Sigmoid colon (tissue), 4 donors: ENCODE results near the gene PRRT1.

Source experiments
- CTCF ChIP-seq, 4 experiments: fragments of 450-650 bp in 3 of 4; fragments of 200-600 bp in 1 of 4; IDR thresholded peaks; one replicate each; pipeline ENCODE4 v1.5.1; 2016 to 2019; ENCODE audit warnings: antibody characterized with exemption in 4 of 4, mild to moderate bottlenecking in 3 of 4, moderate library complexity in 2 of 4
- POLR2AphosphoS5 ChIP-seq, 4 donors: sonication (generic); formaldehyde crosslinking; IDR thresholded peaks; one replicate each; pipeline ENCODE4 v1.6.1; 2017; ENCODE audit warnings: antibody characterized with exemption in 4 of 4

GRCh38 chr6:32189069-32189741 lies 37.5 kb upstream of the PRRT1 start:
- no peak for TF ChIP-seq CTCF (IDR thresholded peaks at IDR 0.05)
- no peak for TF ChIP-seq POLR2AphosphoS5 (IDR thresholded peaks at IDR 0.05)
